GM19463 (cell line): ENCODE data around the gene KNDC1.

Experiments used
- ATAC-seq: cut with Tn5 transposase; IDR thresholded peaks from one replicate; pipeline ENCODE4 v1.9.1; 2021; ENCODE audit warnings: mild to moderate bottlenecking, moderate library complexity; ENCODE audit not compliant: unreplicated experiment

KNDC1 gene

DNA sequence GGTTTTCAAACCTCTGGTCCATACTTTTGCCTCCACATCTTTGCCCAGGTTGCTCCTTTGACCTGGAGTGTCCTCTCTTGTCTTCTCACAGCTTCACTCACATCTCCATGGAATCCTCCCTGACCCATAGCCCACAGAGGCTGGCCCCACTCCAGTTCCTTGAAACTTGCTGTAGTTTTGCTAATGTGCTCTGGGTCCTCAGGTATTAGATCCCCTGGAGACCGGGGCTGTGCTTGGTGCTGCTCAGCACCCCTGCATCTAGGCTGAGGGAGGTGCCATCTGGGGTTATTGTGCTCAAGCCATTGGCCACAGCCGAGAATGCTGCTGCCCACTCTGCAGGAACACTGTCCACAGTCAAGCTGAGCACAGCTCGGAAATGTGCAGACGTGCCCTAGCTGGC is 16.5 kb downstream of the KNDC1 start:
- ATAC-seq: no peak

DNA sequence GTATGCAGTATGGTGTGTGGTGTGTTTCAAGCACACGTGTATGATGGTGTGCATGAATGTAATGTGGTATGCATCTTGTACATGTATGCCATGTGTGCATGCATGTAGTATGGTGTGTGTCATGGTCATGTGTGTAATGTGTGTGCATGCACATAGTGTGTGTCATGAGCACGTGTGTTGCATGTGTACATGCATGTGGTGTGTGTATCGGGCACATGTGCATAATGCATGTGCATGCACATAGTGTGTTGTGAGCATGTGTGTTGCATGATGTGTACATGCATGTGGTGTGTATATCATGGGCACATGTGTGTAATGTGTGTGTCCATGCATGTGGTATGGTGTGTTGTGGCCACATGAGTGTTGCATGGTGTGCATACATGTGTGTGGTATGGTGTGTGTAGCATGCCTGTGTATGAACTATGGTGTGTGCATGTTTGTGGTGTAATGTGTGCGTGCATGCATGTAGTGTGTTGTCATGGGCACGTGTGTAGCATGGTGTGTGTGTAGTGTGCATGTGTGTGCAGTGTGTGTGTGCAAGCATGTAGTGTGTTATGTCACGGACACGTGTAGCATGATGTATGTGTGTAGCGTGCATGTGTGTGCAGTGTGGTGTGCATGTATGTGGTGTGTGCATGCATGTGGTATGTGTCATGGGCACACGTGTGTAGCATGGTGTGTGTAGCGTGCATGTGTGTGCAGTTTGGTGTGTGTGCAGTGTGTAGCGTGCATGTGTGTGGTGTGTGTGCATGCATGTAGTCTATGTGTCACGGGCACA is 17.6 kb downstream of the KNDC1 start:
- no peak for ATAC-seq

GRCh38 chr10:133178357-133179127 is 18.5 kb downstream of the KNDC1 start:
- no peak for ATAC-seq

GRCh38 chr10:133179128-133179520 is 19.1 kb downstream of the KNDC1 start:
- ATAC-seq: no peak

DNA sequence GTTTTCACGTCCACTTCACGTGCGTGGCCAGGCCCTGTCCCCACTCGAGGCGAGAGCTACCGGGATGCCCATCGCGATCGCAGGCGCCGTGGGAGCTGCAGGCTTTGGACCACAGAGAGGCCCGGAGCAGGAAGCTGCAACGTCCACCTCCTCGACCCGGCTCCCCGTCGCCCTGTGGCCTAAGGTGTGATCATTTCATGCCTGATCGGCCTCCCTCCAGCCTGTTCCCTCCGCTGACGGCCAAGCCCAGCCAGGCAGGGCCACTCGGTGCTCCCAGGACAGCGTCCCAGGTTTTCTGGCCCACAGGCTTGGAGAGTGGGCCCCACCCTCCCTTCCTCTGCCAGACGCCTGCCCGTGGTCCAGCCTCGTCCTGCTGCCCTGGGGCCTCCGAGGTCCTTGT is 19.6 kb downstream of the KNDC1 start:
- ATAC-seq: no peak

DNA sequence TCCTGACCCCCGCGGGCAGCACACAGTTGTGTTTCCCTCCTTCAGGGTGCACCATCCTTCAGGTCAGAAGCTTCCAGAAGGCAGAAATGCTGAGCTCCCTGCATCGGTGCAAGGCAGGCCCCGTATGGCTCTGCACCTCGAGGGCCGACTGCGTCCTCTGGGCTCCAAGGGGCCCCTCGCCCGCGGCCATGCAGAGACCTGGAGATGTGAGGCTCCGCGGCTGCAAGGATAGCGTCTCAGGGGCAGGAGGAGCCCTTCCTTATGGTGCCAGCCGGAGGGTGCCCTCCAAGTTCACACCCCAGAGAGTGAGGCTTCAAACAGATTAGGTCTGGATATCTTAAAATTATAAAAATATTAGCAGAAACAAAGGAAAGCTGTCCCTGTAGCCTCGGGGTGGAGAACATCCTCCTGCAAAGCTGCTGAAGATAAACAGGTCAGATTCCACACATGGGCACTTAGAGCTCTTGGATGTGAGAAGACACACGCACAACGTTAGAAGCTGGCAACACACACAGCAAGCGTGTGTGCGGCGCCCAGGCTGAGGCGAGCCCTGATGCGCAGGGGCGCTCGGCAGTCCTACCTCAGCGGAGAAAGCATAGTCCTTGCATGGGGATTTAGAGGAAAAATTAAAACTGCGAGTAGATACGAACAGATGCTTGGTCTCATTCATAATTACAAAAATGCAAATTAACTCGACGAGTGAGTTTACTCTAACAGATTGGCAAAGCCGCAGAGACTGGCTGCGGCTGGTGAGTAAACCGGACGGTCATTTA is 20.4 kb downstream of the KNDC1 start:
- no peak for ATAC-seq

GRCh38 chr10:133180965-133181639 is 21.1 kb downstream of the KNDC1 start:
- ATAC-seq: no peak

DNA sequence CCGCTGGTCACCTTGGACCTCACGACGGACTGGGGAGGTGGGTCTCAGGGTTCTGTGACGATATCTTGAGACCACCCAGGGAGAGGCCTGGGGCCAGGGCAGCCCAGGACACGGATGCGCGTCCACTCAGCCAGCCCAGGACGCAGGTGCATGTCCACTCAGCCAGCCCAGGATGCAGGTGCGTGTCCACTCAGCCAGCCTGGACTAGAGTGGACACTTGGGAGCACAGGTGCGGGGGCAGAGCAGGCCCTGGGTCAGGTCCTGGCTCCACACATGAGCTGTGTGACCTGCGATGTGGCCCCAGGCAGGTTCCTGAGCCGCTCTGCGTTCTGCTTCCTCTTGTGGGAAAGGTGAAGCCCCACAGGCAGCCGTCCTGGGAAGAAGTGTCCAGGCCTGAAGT is 22.2 kb downstream of the KNDC1 start:
- no peak for ATAC-seq

GRCh38 chr10:133182791-133183645 is 23.0 kb downstream of the KNDC1 start:
- ATAC-seq: no peak

- ATAC-seq: no peak
Observed at GRCh38 chr10:133183646-133184378, 23.8 kb downstream of the KNDC1 start.

GRCh38 chr10:133184591-133185244 is 24.7 kb downstream of the KNDC1 start:
- ATAC-seq: no peak

- no peak for ATAC-seq
Observed at GRCh38 chr10:133185421-133185820, 25.4 kb downstream of the KNDC1 start.

- no peak for ATAC-seq
Observed at GRCh38 chr10:133185916-133186315, 25.9 kb downstream of the KNDC1 start.

DNA sequence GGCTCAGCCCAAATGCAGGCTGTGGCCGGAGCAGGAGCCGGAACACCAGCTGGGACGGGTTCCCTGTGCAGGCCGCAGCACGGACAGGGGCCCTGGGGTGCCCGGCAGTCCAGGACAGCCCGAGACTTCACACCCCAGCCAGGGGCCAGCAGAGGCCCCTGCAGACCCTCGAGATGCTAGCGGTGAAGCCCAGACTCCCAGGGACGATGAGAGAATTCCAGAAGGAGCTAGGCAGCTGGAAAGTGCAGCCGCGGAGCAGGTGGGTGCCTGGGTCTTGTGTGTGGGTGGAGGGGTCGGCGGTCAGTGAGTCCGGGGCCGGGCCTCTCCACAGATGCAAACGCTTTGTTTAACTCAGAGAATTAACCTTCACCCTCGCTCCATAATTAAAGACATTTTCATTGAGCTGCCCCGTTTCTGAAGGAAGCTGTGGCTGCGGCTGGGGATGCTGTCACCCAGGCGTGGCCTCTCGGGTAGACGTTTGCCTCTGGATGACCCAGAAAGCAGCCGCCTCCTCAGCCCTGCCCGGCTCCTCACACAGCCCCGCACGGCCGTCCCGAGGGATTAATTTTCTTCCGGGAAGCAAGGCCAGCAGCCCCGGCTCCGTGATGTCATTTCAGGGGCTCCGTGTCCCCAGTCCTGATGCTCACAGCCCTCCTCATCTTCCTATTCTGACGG is 26.5 kb downstream of the KNDC1 start:
- no peak for ATAC-seq

- no peak for ATAC-seq
Observed at GRCh38 chr10:133187091-133187905, 27.3 kb downstream of the KNDC1 start.

DNA sequence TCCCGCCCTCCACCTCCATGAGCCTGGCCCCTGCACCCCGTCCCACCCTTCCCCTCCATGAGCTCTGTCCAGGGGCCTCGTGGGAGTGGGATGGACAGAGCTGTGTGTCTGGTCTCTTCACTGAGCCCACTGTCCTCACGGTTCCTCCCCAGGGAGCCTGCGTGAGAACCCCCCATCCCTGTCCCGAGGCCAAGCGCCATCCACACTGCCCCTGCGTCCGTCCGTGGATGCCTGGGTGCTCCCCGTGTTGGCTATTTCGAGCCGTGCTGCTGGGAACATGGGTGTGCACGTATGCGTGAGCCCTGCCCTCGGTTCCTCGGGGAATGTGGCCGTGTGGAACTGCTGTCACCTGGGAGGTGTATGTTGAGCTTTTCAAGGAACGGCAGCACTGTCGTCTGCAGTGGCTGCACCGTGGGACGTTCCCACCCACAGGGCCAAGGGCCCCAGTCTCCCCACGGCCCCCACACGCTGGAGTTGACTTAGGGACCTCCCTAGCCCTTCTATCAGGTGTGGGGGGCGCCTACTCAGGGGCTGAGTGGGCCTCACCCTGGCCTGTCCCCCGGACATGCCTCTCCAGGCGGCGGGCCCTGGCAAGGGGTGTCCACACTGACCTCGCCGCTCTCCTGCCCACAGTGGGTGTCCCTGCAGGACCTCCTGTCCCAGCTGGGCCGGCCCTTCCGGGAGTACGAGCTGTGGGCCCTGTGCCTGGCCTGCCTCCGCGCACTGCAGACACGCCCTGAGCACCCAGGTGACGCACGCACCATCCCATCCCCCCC is 28.1 kb downstream of the KNDC1 start:
- no peak for ATAC-seq

GRCh38 chr10:133189256-133189655 is 29.2 kb downstream of the KNDC1 start:
- no peak for ATAC-seq
